Measurements from ENCODE around the gene CPEB4. TPM values are rescaled to one million over a fixed set of nuclear protein-coding genes. Genes with fewer than 3 reads are reported as not detected.

CPEB4 gene
- total RNA-seq, 1 donor from 2014 or later, result 19.5 TPM

- Mint-ChIP-seq H3K9me3 (ENCODE audit: unreplicated experiment) (no peaks in the 10 kb centered on the region), H3K4me1 (ENCODE audit: unreplicated experiment) (no peaks in the 10 kb centered on the region), H3K27ac (ENCODE audit: unreplicated experiment) (no peak overlapping the region), H3K4me3 (ENCODE audit: unreplicated experiment) (no peak overlapping the region), H3K27me3 (ENCODE audit: unreplicated experiment) (peaks cover 3% of the 10 kb centered on the region), H3K36me3 (ENCODE audit: low read depth, unreplicated experiment) (no peaks in the 10 kb centered on the region)
- TF ChIP-seq CTCF (IDR thresholded peaks at IDR 0.05; ENCODE audit: unreplicated experiment), result no peak
- no peak for DNase-seq (ENCODE audit: low spot score)
These were observed 84.4 kb downstream of the CPEB4 start for GRCh38 chr5:173972607-173972924.

- Mint-ChIP-seq H3K27ac (ENCODE audit: unreplicated experiment) (no peak overlapping the region), H3K27me3 (ENCODE audit: unreplicated experiment) (peaks cover 3% of the 10 kb centered on the region), H3K4me3 (ENCODE audit: unreplicated experiment) (peak overlapping the region; percentile 85), H3K4me1 (ENCODE audit: unreplicated experiment) (no peaks in the 10 kb centered on the region), H3K9me3 (ENCODE audit: unreplicated experiment) (no peaks in the 10 kb centered on the region), H3K36me3 (ENCODE audit: low read depth, unreplicated experiment) (no peaks in the 10 kb centered on the region)
- DNase-seq (ENCODE audit: low spot score), result peak; percentile 85
- TF ChIP-seq CTCF (IDR thresholded peaks at IDR 0.05; ENCODE audit: unreplicated experiment), result peak; percentile 86
These were observed 84.9 kb downstream of the CPEB4 start for GRCh38 chr5:173972925-173973615.

GRCh38 chr5:173973616-173973969, 85.4 kb downstream of the CPEB4 start:
- peaks cover 3% of the 10 kb centered on the region for H3K27me3 Mint-ChIP-seq (ENCODE audit: unreplicated experiment)
- no peak for TF ChIP-seq CTCF (IDR thresholded peaks at IDR 0.05; ENCODE audit: unreplicated experiment)
- H3K27ac Mint-ChIP-seq (ENCODE audit: unreplicated experiment), result no peak overlapping the region
- no peaks in the 10 kb centered on the region for H3K4me1 Mint-ChIP-seq (ENCODE audit: unreplicated experiment)
- no peaks in the 10 kb centered on the region for H3K9me3 Mint-ChIP-seq (ENCODE audit: unreplicated experiment)
- DNase-seq (ENCODE audit: low spot score), result no peak
- no peaks in the 10 kb centered on the region for H3K36me3 Mint-ChIP-seq (ENCODE audit: low read depth, unreplicated experiment)
- H3K4me3 Mint-ChIP-seq (ENCODE audit: unreplicated experiment), result peak overlapping the region; percentile 85

GRCh38 chr5:173974688-173975239, 86.6 kb downstream of the CPEB4 start:
- TF ChIP-seq CTCF (IDR thresholded peaks at IDR 0.05; ENCODE audit: unreplicated experiment), result no peak
- Mint-ChIP-seq H3K27ac (ENCODE audit: unreplicated experiment) (no peak overlapping the region), H3K4me3 (ENCODE audit: unreplicated experiment) (no peak overlapping the region), H3K9me3 (ENCODE audit: unreplicated experiment) (no peaks in the 10 kb centered on the region), H3K27me3 (ENCODE audit: unreplicated experiment) (peaks cover under 1% of the 10 kb centered on the region), H3K36me3 (ENCODE audit: low read depth, unreplicated experiment) (no peaks in the 10 kb centered on the region), H3K4me1 (ENCODE audit: unreplicated experiment) (no peaks in the 10 kb centered on the region)
- no peak for DNase-seq (ENCODE audit: low spot score)

GRCh38 chr5:173981185-173981761, 93.1 kb downstream of the CPEB4 start:
- DNase-seq (ENCODE audit: low spot score), result no peak
- Mint-ChIP-seq H3K4me1 (ENCODE audit: unreplicated experiment) (no peaks in the 10 kb centered on the region), H3K27ac (ENCODE audit: unreplicated experiment) (no peak overlapping the region), H3K9me3 (ENCODE audit: unreplicated experiment) (no peaks in the 10 kb centered on the region), H3K27me3 (ENCODE audit: unreplicated experiment) (peaks cover 1% of the 10 kb centered on the region), H3K4me3 (ENCODE audit: unreplicated experiment) (no peak overlapping the region), H3K36me3 (ENCODE audit: low read depth, unreplicated experiment) (no peaks in the 10 kb centered on the region)
- TF ChIP-seq CTCF (IDR thresholded peaks at IDR 0.05; ENCODE audit: unreplicated experiment), result no peak

Measured in endothelial cell (in vitro differentiated cells).